ENCODE data around the gene CCDC71.
A peak's percentile ranks its signal among the peaks of the same experiment; 100 is the strongest.

The CCDC71 gene

GRCh38 chr3:49164983-49165720, 979 bp downstream of the CCDC71 start:
- Histone ChIP-seq H3K4me3 (ENCODE audit: low read length in 2 of 2) (peak overlapping the region; percentile 97 to 98), H3K27me3 (ENCODE audit: control insufficient read depth in 3 of 3, insufficient read depth in 3 of 3, low read depth in 1 of 3, low read length in 3 of 3) (peaks cover 0 to 2% (median 0%) of the 10 kb centered on the region in 3 experiments), H3K14ac (ENCODE audit: low read length) (no peak overlapping the region), H3K9ac (ENCODE audit: low read depth, low read length, poor library complexity) (no peak overlapping the region), H3K9me3 (replicated peaks in 1 of 2; ENCODE audit: control insufficient read depth in 2 of 2, insufficient read depth in 1 of 2, low read depth in 1 of 2, low read length in 2 of 2) (peaks cover 0 to 6% of the 10 kb centered on the region in 2 donors), H3K4me1 (ENCODE audit: control insufficient read depth in 2 of 2, insufficient read depth in 1 of 2, low read depth in 1 of 2, low read length in 2 of 2) (peaks cover 3 to 11% of the 10 kb centered on the region in 2 donors), H4K91ac (ENCODE audit: low read depth, low read length, poor library complexity) (no peak overlapping the region), H2BK5ac (ENCODE audit: low read length) (no peak overlapping the region), H3K4me2 (ENCODE audit: insufficient read depth, low read length, poor library complexity, severe bottlenecking) (peak overlapping the region; percentile 53), H3K23ac (ENCODE audit: low read depth, low read length, poor library complexity) (no peak overlapping the region), H3K36me3 (replicated peaks in 1 of 2; ENCODE audit: control insufficient read depth in 2 of 2, insufficient read depth in 2 of 2, low read length in 2 of 2) (peaks cover 20 to 39% of the 10 kb centered on the region in 2 donors), H3K4ac (ENCODE audit: low read length) (no peak overlapping the region), H3K18ac (ENCODE audit: low read length) (no peak overlapping the region), H2AFZ (ENCODE audit: low read length) (no peak overlapping the region), H4K8ac (ENCODE audit: low read depth, low read length) (no peak overlapping the region), H2BK15ac (ENCODE audit: low read length) (no peak overlapping the region), H3K79me1 (ENCODE audit: low read depth, low read length) (peaks cover 5% of the 10 kb centered on the region), H2AK5ac (ENCODE audit: low read depth, low read length) (no peak overlapping the region), H3K27ac (replicated peaks; ENCODE audit: low read length) (no peak overlapping the region), H2BK12ac (ENCODE audit: low read length) (no peak overlapping the region), H2BK120ac (ENCODE audit: low read depth, low read length) (no peak overlapping the region)
- DNase-seq (ENCODE audit: low spot score) = no peak
- WGBS, 2 donors (ENCODE audit: extremely low coverage in 2 of 2, insufficient read length in 2 of 2, insufficient replicate concordance in 1 of 2) = no CpG with 5 or more reads among the region's 6 CpGs

GRCh38 chr3:49163609-49164008, 2.5 kb downstream of the CCDC71 start:
- Histone ChIP-seq H3K27ac (replicated peaks; ENCODE audit: low read length) (no peak overlapping the region), H3K18ac (ENCODE audit: low read length) (no peak overlapping the region), H4K8ac (ENCODE audit: low read depth, low read length) (no peak overlapping the region), H3K4me2 (ENCODE audit: insufficient read depth, low read length, poor library complexity, severe bottlenecking) (no peak overlapping the region), H4K91ac (ENCODE audit: low read depth, low read length, poor library complexity) (no peak overlapping the region), H2BK5ac (ENCODE audit: low read length) (no peak overlapping the region), H3K36me3 (replicated peaks in 1 of 2; ENCODE audit: control insufficient read depth in 2 of 2, insufficient read depth in 2 of 2, low read length in 2 of 2) (peaks cover 20 to 39% of the 10 kb centered on the region in 2 donors), H2AK5ac (ENCODE audit: low read depth, low read length) (no peak overlapping the region), H3K79me1 (ENCODE audit: low read depth, low read length) (peaks cover 5% of the 10 kb centered on the region), H2BK15ac (ENCODE audit: low read length) (no peak overlapping the region), H3K23ac (ENCODE audit: low read depth, low read length, poor library complexity) (no peak overlapping the region), H3K27me3 (ENCODE audit: control insufficient read depth in 3 of 3, insufficient read depth in 3 of 3, low read depth in 1 of 3, low read length in 3 of 3) (peaks cover 0 to 2% (median 0%) of the 10 kb centered on the region in 3 experiments), H3K14ac (ENCODE audit: low read length) (no peak overlapping the region), H3K9ac (ENCODE audit: low read depth, low read length, poor library complexity) (no peak overlapping the region), H3K9me3 (replicated peaks in 1 of 2; ENCODE audit: control insufficient read depth in 2 of 2, insufficient read depth in 1 of 2, low read depth in 1 of 2, low read length in 2 of 2) (peaks cover 0 to 6% of the 10 kb centered on the region in 2 donors), H3K4ac (ENCODE audit: low read length) (no peak overlapping the region), H3K4me3 (ENCODE audit: low read length in 2 of 2) (peak overlapping the region; percentile 9 to 36), H2AFZ (ENCODE audit: low read length) (no peak overlapping the region), H2BK120ac (ENCODE audit: low read depth, low read length) (no peak overlapping the region), H3K4me1 (ENCODE audit: control insufficient read depth in 2 of 2, insufficient read depth in 1 of 2, low read depth in 1 of 2, low read length in 2 of 2) (peaks cover 3 to 11% of the 10 kb centered on the region in 2 donors), H2BK12ac (ENCODE audit: low read length) (no peak overlapping the region)
- DNase-seq (ENCODE audit: low spot score) = no peak
- no CpG with 5 or more reads among the region's 8 CpGs for WGBS, 2 donors (ENCODE audit: extremely low coverage in 2 of 2, insufficient read length in 2 of 2, insufficient replicate concordance in 1 of 2)

- H3K79me1 ChIP-seq (ENCODE audit: low read depth, low read length) = peaks cover 5% of the 10 kb centered on the region
- H2BK15ac ChIP-seq (ENCODE audit: low read length) = no peak overlapping the region
- no peak overlapping the region for H3K4me2 ChIP-seq (ENCODE audit: insufficient read depth, low read length, poor library complexity, severe bottlenecking)
- no peak overlapping the region for H2BK5ac ChIP-seq (ENCODE audit: low read length)
- H3K36me3 ChIP-seq (replicated peaks in 1 of 2; ENCODE audit: control insufficient read depth in 2 of 2, insufficient read depth in 2 of 2, low read length in 2 of 2) = peaks cover 20 to 39% of the 10 kb centered on the region in 2 donors
- no peak overlapping the region for H3K9ac ChIP-seq (ENCODE audit: low read depth, low read length, poor library complexity)
- no peak overlapping the region for H3K14ac ChIP-seq (ENCODE audit: low read length)
- no peak overlapping the region for H2AFZ ChIP-seq (ENCODE audit: low read length)
- no peak overlapping the region for H3K23ac ChIP-seq (ENCODE audit: low read depth, low read length, poor library complexity)
- H3K9me3 ChIP-seq (replicated peaks in 1 of 2; ENCODE audit: control insufficient read depth in 2 of 2, insufficient read depth in 1 of 2, low read depth in 1 of 2, low read length in 2 of 2) = peaks cover 0 to 6% of the 10 kb centered on the region in 2 donors
- no CpG with 5 or more reads among the region's 21 CpGs for WGBS, 2 donors (ENCODE audit: extremely low coverage in 2 of 2, insufficient read length in 2 of 2, insufficient replicate concordance in 1 of 2)
- peaks cover 3 to 11% of the 10 kb centered on the region in 2 donors for H3K4me1 ChIP-seq (ENCODE audit: control insufficient read depth in 2 of 2, insufficient read depth in 1 of 2, low read depth in 1 of 2, low read length in 2 of 2)
- no peak overlapping the region for H4K91ac ChIP-seq (ENCODE audit: low read depth, low read length, poor library complexity)
- DNase-seq (ENCODE audit: low spot score) = no peak
- no peak overlapping the region for H3K27ac ChIP-seq (replicated peaks; ENCODE audit: low read length)
- H2AK5ac ChIP-seq (ENCODE audit: low read depth, low read length) = no peak overlapping the region
- no peak overlapping the region for H3K4me3 ChIP-seq (ENCODE audit: low read length in 2 of 2)
- no peak overlapping the region for H3K4ac ChIP-seq (ENCODE audit: low read length)
- H3K27me3 ChIP-seq (ENCODE audit: control insufficient read depth in 3 of 3, insufficient read depth in 3 of 3, low read depth in 1 of 3, low read length in 3 of 3) = no peaks in the 10 kb centered on the region
- no peak overlapping the region for H4K8ac ChIP-seq (ENCODE audit: low read depth, low read length)
- H3K18ac ChIP-seq (ENCODE audit: low read length) = no peak overlapping the region
- H2BK120ac ChIP-seq (ENCODE audit: low read depth, low read length) = no peak overlapping the region
- no peak overlapping the region for H2BK12ac ChIP-seq (ENCODE audit: low read length)
Measured at GRCh38 chr3:49162751-49163419, 3.2 kb downstream of the CCDC71 start.

GRCh38 chr3:49161808-49162530, 4.2 kb downstream of the CCDC71 start:
- Histone ChIP-seq H2BK5ac (ENCODE audit: low read length) (no peak overlapping the region), H3K9me3 (replicated peaks in 1 of 2; ENCODE audit: control insufficient read depth in 2 of 2, insufficient read depth in 1 of 2, low read depth in 1 of 2, low read length in 2 of 2) (peaks cover 0 to 6% of the 10 kb centered on the region in 2 donors), H3K27ac (replicated peaks; ENCODE audit: low read length) (no peak overlapping the region), H3K27me3 (ENCODE audit: control insufficient read depth in 3 of 3, insufficient read depth in 3 of 3, low read depth in 1 of 3, low read length in 3 of 3) (no peaks in the 10 kb centered on the region), H2AFZ (ENCODE audit: low read length) (no peak overlapping the region), H3K14ac (ENCODE audit: low read length) (no peak overlapping the region), H2AK5ac (ENCODE audit: low read depth, low read length) (no peak overlapping the region), H3K4me3 (ENCODE audit: low read length in 2 of 2) (no peak overlapping the region), H3K9ac (ENCODE audit: low read depth, low read length, poor library complexity) (no peak overlapping the region), H3K4me2 (ENCODE audit: insufficient read depth, low read length, poor library complexity, severe bottlenecking) (no peak overlapping the region), H2BK15ac (ENCODE audit: low read length) (no peak overlapping the region), H4K8ac (ENCODE audit: low read depth, low read length) (no peak overlapping the region), H3K36me3 (replicated peaks in 1 of 2; ENCODE audit: control insufficient read depth in 2 of 2, insufficient read depth in 2 of 2, low read length in 2 of 2) (peaks cover 20 to 39% of the 10 kb centered on the region in 2 donors), H4K91ac (ENCODE audit: low read depth, low read length, poor library complexity) (no peak overlapping the region), H3K23ac (ENCODE audit: low read depth, low read length, poor library complexity) (no peak overlapping the region), H3K4me1 (ENCODE audit: control insufficient read depth in 2 of 2, insufficient read depth in 1 of 2, low read depth in 1 of 2, low read length in 2 of 2) (peaks cover 3 to 11% of the 10 kb centered on the region in 2 donors), H2BK12ac (ENCODE audit: low read length) (no peak overlapping the region), H2BK120ac (ENCODE audit: low read depth, low read length) (no peak overlapping the region), H3K4ac (ENCODE audit: low read length) (no peak overlapping the region), H3K18ac (ENCODE audit: low read length) (no peak overlapping the region), H3K79me1 (ENCODE audit: low read depth, low read length) (peaks cover 5% of the 10 kb centered on the region)
- no peak for DNase-seq (ENCODE audit: low spot score)
- no CpG with 5 or more reads among the region's 3 CpGs for WGBS, 2 donors (ENCODE audit: extremely low coverage in 2 of 2, insufficient read length in 2 of 2, insufficient replicate concordance in 1 of 2)

Measured in neuronal stem cell (in vitro differentiated cells).